HepG2 (cell line): Measurements from ENCODE around the gene TGFBR1. TPM values are rescaled to one million over a fixed set of nuclear protein-coding genes. Genes with fewer than 3 reads are reported as not detected.

Source experiments
- ATF7 ChIP-seq, 2 experiments: fragments of 450-650 bp in 1 of 2; sonication (generic) in 1 of 2; formaldehyde crosslinking in 1 of 2; IDR thresholded peaks; 2 replicates each; pipeline versions ENCODE4 v1.4.0 to v1.6.1; 2016 to 2020; ENCODE audit warnings: antibody characterized with exemption in 1 of 2, mild to moderate bottlenecking in 1 of 2, missing genetic modification reagents in 1 of 2
- ELF3 ChIP-seq: IDR thresholded peaks from 2 replicates; pipeline ENCODE4 v1.6.1; 2016; ENCODE audit warnings: missing genetic modification reagents, missing compliant biosample characterization
- GABPB1 ChIP-seq: IDR thresholded peaks from 2 replicates; pipeline ENCODE4 v1.6.1; 2016; ENCODE audit warnings: mild to moderate bottlenecking, missing genetic modification reagents, moderate library complexity, missing compliant biosample characterization
- HDAC2 ChIP-seq: sonication (generic); formaldehyde crosslinking; IDR thresholded peaks from 2 replicates; pipeline ENCODE4 v1.4.0; 2020; ENCODE audit warnings: missing genetic modification reagents
- NFKBIZ ChIP-seq: IDR thresholded peaks from 2 replicates; pipeline ENCODE4 v1.6.1; 2018; ENCODE audit warnings: missing genetic modification reagents, missing compliant biosample characterization
- RXRA ChIP-seq: sonication (generic); formaldehyde crosslinking; IDR thresholded peaks from 2 replicates; pipeline ENCODE4 v1.5.1; 2020; ENCODE audit warnings: missing genetic modification reagents
- SMAD9 ChIP-seq: sonication (generic); formaldehyde crosslinking; IDR thresholded peaks from 2 replicates; pipeline ENCODE4 v1.5.1; 2020; ENCODE audit warnings: mild to moderate bottlenecking, missing genetic modification reagents
- ZMYM3 ChIP-seq: sonication (generic); formaldehyde crosslinking; IDR thresholded peaks from 2 replicates; pipeline ENCODE4 v1.5.1; 2020; ENCODE audit warnings: mild to moderate bottlenecking, missing genetic modification reagents
- ZNF234 ChIP-seq: sonication (generic); formaldehyde crosslinking; conservative IDR thresholded peaks from 2 replicates; pipeline ENCODE4 v1.5.1; 2020; ENCODE audit warnings: mild to moderate bottlenecking, missing genetic modification reagents
- ZNF296 ChIP-seq: sonication (generic); formaldehyde crosslinking; conservative IDR thresholded peaks from 2 replicates; pipeline ENCODE4 v1.5.0; 2020; ENCODE audit warnings: mild to moderate bottlenecking, missing genetic modification reagents
- ZNF569 ChIP-seq: sonication (generic); formaldehyde crosslinking; IDR thresholded peaks from 2 replicates; pipeline ENCODE4 v1.5.0; 2020; ENCODE audit warnings: mild to moderate bottlenecking, missing genetic modification reagents, moderate library complexity, borderline replicate concordance
- ZNF598 ChIP-seq: sonication (generic); formaldehyde crosslinking; IDR thresholded peaks from 2 replicates; pipeline ENCODE4 v1.5.1; 2020; ENCODE audit warnings: mild to moderate bottlenecking, missing genetic modification reagents, borderline replicate concordance
- ZNF782 ChIP-seq: sonication (generic); formaldehyde crosslinking; IDR thresholded peaks from 2 replicates; pipeline ENCODE4 v1.4.0; 2020; ENCODE audit warnings: missing genetic modification reagents, mild to moderate bottlenecking, borderline replicate concordance
- ZNF883 ChIP-seq: sonication (generic); formaldehyde crosslinking; IDR thresholded peaks from 2 replicates; pipeline ENCODE4 v1.5.1; 2020; ENCODE audit warnings: mild to moderate bottlenecking, missing genetic modification reagents; ENCODE audit errors: not compliant biosample characterization
- ZSCAN9 ChIP-seq: IDR thresholded peaks from 2 replicates; pipeline ENCODE4 v1.6.1; 2016; ENCODE audit warnings: borderline replicate concordance
- polyA plus RNA-seq, 8 experiments: library from polyadenylated mRNA; depleted of rRNA in 3 of 8; stranded (reverse) in 7 of 8; unstranded in 1 of 8; fragments of >200 nt; fragmentation: Illumina TruSeq in 4 of 8; extraction: Trizol in 4 of 8; gene quantifications; 2 replicates each; pipeline versions ENCODE4 v1.2.1 to v1.2.3, GENCODE V29; 2011 to 2016; ENCODE audit warnings: low read depth in 4 of 8, missing spikeins in 1 of 8, mixed read lengths in 1 of 8; ENCODE audit not compliant: insufficient read depth in 1 of 8
- total RNA-seq, 5 experiments: library from RNA; depleted of rRNA; stranded (reverse); fragments of >200 nt; fragmentation: Illumina TruSeq; extraction: Trizol; gene quantifications; 2 replicates each; pipeline ENCODE4 v1.2.3, GENCODE V29; 2016; ENCODE audit warnings: low read depth in 1 of 5
- TF ChIP-seq, protein P1 (sequence below): sonication (generic); formaldehyde crosslinking; IDR thresholded peaks from 2 replicates; pipeline ENCODE4 v1.4.0; 2020; ENCODE audit warnings: missing genetic modification reagents, borderline replicate concordance
- TF ChIP-seq, protein P2 (sequence below): sonication (generic); formaldehyde crosslinking; IDR thresholded peaks from 2 replicates; pipeline ENCODE4 v1.4.0; 2020; ENCODE audit warnings: mild to moderate bottlenecking, missing genetic modification reagents
- TF ChIP-seq, protein P3 (sequence below): IDR thresholded peaks from 2 replicates; pipeline ENCODE4 v1.6.1; 2016; ENCODE audit warnings: mild to moderate bottlenecking
- TF ChIP-seq, protein P4 (sequence below), 2 experiments: IDR thresholded peaks; 2 replicates each; pipeline ENCODE4 v1.6.1; 2011 to 2012; ENCODE audit warnings: low read length in 2 of 2, borderline replicate concordance in 1 of 2, low read depth in 1 of 2, mild to moderate bottlenecking in 1 of 2, moderate library complexity in 1 of 2
- TF ChIP-seq, protein P5 (sequence below): sonication (generic); formaldehyde crosslinking; IDR thresholded peaks from 2 replicates; pipeline ENCODE4 v1.4.0; 2020; ENCODE audit warnings: missing genetic modification reagents, low read depth, mild to moderate bottlenecking, borderline replicate concordance

TGFBR1 gene
- total and polyA plus RNA-seq, 2 of the 13 experiments (the other 11 are each of a cell fraction or from before 2014, with no cell fraction given): 16.8 to 23.9 TPM

DNA sequence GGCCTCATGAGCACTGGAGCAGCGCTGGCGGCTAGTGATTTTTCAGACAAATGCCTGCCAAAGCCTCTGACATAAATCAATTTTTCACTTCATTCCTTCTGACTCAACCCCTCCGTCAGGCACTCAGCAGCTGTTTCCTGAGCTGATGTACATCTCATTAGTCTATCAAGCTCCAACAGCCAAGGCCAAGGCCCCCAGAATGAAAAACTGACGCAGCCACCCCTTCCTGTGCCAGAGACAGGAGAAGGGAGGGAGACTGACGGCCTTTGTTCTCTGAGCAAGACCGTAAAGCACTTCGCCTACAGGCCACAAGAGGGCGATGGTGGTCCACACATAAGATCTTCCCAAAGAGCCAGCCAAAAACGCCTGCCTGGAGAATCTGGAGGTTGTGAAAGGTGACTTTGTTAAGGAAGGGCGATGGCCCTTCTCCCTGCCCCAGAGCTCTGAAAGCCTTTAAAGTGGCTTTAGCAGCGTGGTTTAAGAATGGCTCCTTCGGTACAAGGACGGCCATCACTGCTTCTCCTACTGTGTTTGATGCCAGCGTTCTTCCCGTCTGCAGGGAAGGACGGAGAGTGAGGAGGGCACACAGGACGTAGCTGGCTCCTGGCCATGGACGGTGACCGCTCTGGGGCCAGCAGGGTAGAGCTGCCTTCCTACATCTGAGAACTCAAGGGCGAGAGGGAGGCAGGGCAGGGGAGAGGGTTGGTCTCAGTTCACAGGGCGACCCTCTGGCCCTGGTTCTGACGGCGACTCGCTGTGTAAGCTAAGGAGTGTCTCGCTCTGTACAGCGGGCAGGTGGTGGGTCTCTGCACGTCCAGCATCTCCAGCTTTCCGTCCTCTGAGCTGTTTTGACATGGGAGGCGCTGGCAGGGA lies 79.8 kb downstream of the TGFBR1 start (continued):
- TF ChIP-seq, protein P1, sequence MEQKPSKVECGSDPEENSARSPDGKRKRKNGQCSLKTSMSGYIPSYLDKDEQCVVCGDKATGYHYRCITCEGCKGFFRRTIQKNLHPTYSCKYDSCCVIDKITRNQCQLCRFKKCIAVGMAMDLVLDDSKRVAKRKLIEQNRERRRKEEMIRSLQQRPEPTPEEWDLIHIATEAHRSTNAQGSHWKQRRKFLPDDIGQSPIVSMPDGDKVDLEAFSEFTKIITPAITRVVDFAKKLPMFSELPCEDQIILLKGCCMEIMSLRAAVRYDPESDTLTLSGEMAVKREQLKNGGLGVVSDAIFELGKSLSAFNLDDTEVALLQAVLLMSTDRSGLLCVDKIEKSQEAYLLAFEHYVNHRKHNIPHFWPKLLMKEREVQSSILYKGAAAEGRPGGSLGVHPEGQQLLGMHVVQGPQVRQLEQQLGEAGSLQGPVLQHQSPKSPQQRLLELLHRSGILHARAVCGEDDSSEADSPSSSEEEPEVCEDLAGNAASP (CRISPR knock-in tag): peak; percentile 40; the same call in 1 of the 2 replicates
- TF ChIP-seq HDAC2 (peak; percentile 20; the same call in 1 of the 2 replicates), ZNF883 (peak; percentile 31), ZMYM3 (CRISPR knock-in tag) (peak; percentile 7; the same call in 1 of the 2 replicates), ZNF782 (CRISPR knock-in tag) (peak; percentile 65; the same call in 1 of the 2 replicates), NFKBIZ (CRISPR knock-in tag) (0 out of 2 replicates have a peak, but pooled peaks have one; percentile 21), ATF7 (IDR thresholded peaks at IDR 0.05) (no peak), ATF7 (CRISPR knock-in tag; IDR thresholded peaks at IDR 0.05) (0 out of 2 replicates have a peak, but pooled peaks have one; percentile 34), SMAD9 (CRISPR knock-in tag) (0 out of 2 replicates have a peak, but pooled peaks have one; percentile 27), ZNF296 (CRISPR knock-in tag) (0 out of 2 replicates have a peak, but pooled peaks have one; percentile 34), ZSCAN9 (no peak), ZNF569 (CRISPR knock-in tag) (no peak), ELF3 (CRISPR knock-in tag) (peak; percentile 42; the same call in 1 of the 2 replicates), ZNF598 (CRISPR knock-in tag) (peak; percentile 84; the same call in 1 of the 2 replicates), GABPB1 (0 out of 2 replicates have a peak, but pooled peaks have one; percentile 8), ZNF234 (no peak), RXRA (CRISPR knock-in tag) (peak; percentile 41; the same call in 1 of the 2 replicates)
- TF ChIP-seq, protein P2, sequence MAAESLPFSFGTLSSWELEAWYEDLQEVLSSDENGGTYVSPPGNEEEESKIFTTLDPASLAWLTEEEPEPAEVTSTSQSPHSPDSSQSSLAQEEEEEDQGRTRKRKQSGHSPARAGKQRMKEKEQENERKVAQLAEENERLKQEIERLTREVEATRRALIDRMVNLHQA (CRISPR knock-in tag): no peak
- TF ChIP-seq, protein P3, sequence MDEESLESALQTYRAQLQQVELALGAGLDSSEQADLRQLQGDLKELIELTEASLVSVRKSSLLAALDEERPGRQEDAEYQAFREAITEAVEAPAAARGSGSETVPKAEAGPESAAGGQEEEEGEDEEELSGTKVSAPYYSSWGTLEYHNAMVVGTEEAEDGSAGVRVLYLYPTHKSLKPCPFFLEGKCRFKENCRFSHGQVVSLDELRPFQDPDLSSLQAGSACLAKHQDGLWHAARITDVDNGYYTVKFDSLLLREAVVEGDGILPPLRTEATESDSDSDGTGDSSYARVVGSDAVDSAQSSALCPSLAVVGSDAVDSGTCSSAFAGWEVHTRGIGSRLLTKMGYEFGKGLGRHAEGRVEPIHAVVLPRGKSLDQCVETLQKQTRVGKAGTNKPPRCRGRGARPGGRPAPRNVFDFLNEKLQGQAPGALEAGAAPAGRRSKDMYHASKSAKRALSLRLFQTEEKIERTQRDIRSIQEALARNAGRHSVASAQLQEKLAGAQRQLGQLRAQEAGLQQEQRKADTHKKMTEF (CRISPR knock-in tag): peak; percentile 59; the same call in 1 of the 2 replicates
- TF ChIP-seq, protein P4, sequence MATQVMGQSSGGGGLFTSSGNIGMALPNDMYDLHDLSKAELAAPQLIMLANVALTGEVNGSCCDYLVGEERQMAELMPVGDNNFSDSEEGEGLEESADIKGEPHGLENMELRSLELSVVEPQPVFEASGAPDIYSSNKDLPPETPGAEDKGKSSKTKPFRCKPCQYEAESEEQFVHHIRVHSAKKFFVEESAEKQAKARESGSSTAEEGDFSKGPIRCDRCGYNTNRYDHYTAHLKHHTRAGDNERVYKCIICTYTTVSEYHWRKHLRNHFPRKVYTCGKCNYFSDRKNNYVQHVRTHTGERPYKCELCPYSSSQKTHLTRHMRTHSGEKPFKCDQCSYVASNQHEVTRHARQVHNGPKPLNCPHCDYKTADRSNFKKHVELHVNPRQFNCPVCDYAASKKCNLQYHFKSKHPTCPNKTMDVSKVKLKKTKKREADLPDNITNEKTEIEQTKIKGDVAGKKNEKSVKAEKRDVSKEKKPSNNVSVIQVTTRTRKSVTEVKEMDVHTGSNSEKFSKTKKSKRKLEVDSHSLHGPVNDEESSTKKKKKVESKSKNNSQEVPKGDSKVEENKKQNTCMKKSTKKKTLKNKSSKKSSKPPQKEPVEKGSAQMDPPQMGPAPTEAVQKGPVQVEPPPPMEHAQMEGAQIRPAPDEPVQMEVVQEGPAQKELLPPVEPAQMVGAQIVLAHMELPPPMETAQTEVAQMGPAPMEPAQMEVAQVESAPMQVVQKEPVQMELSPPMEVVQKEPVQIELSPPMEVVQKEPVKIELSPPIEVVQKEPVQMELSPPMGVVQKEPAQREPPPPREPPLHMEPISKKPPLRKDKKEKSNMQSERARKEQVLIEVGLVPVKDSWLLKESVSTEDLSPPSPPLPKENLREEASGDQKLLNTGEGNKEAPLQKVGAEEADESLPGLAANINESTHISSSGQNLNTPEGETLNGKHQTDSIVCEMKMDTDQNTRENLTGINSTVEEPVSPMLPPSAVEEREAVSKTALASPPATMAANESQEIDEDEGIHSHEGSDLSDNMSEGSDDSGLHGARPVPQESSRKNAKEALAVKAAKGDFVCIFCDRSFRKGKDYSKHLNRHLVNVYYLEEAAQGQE (IDR thresholded peaks at IDR 0.05; ENCODE audit: borderline replicate concordance in 1 of 2, low read depth in 1 of 2, low read length in 2 of 2): no peak
- TF ChIP-seq, protein P5, sequence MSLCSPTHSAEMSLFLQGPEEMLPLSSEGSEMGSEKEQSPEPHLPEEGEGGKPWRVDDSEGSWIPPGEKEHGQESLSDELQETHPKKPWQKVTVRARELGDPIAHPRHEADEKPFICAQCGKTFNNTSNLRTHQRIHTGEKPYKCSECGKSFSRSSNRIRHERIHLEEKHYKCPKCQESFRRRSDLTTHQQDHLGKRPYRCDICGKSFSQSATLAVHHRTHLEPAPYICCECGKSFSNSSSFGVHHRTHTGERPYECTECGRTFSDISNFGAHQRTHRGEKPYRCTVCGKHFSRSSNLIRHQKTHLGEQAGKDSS: 0 out of 2 replicates have a peak, but pooled peaks have one; percentile 31
